HG02642 (cell line): ENCODE results near the gene MTRF1.
A peak's percentile ranks its signal among the peaks of the same experiment; 100 is the strongest.

Source experiments
- ATAC-seq: cut with Tn5 transposase; IDR thresholded peaks from one replicate; pipeline ENCODE4 v1.9.1; 2021; ENCODE audit warnings: mild to moderate bottlenecking; ENCODE audit not compliant: unreplicated experiment, poor library complexity

Gene MTRF1

DNA sequence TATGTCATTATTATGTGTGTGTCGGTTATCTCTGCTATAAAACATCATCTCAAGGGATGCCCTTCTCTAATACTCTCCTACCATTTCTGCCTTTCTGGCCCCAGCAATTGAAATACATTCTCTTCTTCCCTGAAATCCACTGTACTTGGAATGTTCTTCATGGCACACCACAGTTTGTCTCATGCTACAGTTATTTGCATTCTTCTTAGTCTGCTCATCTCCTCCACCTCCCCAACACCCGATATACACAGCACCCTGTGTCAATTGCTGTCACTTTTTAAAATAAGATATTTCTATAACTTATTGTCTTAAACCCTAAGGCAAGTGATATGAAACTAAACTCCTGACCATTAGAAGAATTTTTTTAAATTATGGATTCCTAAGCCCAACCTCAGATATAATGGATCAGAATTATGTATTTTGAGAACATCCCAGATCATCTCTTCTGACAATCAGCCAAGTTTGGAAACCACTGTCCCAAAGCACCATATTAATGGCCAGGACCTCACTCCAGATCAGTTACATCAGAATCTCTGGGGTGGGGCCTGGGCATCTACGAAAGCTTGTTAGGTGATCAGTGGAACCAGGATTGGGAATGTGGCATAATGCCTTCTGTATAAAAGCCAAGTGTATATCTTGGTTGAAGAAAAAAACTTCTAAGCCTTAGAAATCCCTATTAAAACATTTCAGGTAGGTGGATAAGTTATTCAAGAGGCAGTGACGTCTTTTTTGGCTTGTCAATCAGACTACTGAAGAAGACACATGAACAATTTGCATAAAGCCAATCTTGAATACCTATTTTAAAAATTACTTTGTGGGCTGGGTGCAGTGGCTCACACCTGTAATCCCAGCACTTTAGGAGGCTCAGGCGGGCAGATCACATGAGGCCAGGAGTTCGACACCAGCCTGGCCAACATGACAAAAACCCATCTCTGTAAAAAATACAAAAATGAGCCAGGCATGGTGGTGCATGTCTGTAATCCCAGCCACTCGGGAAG lies 39.0 kb downstream of the MTRF1 start:
- no peak for ATAC-seq

GRCh38 chr13:41222259-41222852 lies 41.0 kb downstream of the MTRF1 start:
- peak; percentile 69 for ATAC-seq

DNA sequence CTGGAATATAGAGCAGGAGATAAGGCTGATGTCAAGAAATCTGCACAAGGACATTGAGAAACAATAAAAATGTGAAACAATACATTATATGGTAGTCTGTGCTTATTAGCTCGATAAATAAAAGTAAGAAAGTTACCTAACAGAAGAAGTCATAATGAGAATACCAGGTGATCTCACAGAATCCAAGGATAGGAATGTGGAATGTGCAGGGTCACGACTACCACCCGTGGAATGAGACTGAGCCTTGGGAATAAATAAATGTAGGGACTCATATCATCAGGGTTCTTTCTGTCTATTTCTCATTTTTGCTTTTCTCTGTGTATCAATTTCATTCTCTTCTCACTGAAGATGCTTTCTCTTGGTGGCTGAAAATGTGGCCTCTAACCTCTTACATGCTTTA lies 43.0 kb downstream of the MTRF1 start:
- ATAC-seq: no peak

DNA sequence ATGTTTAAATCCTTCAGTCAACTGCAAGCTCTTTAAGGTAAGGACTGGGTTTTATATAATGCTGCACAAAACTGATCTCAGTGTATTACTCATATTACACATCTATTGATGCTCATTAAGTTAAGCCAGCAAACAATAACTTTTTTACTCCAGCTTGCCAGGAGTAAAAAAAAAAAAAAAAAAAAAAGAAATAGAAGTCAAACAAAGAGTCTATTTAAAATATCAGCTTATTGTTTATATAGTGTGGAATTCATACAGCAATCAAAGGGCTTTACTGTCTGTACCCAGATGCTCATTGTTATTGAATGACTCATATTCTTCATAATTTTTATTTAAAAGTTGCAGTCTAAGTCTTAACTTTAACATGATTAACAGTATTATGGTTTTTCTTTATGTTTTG lies 47.2 kb downstream of the MTRF1 start:
- ATAC-seq: no peak

DNA sequence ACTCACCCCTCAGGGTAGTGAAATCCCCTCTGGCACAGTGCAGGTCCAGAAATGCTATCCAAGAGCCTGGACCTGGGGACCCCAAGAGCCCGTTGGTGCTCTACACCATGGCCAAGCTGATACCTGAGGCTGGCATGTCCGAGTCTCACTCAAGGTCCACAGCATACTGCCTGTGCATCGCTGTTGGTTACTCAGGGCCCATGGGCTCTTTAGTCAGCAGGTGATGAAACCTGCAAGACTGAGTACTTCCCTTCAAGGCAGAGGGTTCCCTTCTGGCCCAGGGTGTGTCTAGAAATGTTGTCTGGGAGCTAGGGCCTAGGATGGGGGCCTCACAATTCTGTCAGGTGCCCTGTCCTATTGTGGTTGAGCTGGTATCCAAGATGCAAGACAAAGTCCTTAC lies 49.5 kb downstream of the MTRF1 start:
- no peak for ATAC-seq

GRCh38 chr13:41213316-41213715 lies 50.1 kb downstream of the MTRF1 start:
- no peak for ATAC-seq

DNA sequence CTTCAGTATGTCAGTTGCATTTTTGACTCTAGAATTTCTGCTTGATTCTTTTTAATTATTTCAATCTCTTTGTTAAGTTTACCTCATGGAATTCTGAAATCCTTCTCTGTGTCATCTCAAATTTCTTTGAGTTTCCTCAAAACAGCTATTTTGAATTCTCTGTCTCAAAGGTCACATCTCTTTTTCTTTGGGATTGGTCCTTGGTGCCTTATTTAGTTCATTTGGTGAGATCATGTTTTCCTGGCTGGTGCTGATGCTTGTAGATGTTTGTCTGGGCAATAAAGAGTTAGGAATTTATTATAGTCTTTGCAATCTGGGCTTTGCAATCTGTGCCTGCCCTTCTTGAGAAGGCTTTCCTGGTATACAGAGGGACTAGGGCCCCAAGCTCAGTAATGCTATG lies 50.5 kb downstream of the MTRF1 start:
- ATAC-seq: no peak

- no peak for ATAC-seq
These were observed 52.3 kb downstream of the MTRF1 start for GRCh38 chr13:41211062-41211461.

- ATAC-seq: no peak
These were observed 56.9 kb downstream of the MTRF1 start for GRCh38 chr13:41206467-41206866.

DNA sequence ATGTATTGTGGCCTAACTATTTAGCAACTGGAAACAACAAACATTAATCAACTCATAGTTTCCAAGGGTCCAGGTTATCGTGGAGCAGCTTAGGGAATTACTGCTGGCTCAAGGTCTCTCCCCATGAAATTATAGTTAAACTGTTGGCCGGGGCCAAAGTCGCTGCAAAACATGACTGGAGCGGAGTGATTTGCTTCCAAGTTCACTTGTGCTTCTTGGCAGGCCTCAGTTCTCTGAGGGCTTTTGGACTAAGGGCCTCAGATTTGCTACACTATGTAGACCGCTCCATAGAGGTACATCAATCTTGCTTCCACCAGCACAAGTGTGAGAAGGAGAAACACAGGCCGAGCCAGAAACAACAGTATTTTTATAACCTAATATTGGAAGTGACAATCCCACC lies 59.6 kb downstream of the MTRF1 start:
- ATAC-seq: no peak

DNA sequence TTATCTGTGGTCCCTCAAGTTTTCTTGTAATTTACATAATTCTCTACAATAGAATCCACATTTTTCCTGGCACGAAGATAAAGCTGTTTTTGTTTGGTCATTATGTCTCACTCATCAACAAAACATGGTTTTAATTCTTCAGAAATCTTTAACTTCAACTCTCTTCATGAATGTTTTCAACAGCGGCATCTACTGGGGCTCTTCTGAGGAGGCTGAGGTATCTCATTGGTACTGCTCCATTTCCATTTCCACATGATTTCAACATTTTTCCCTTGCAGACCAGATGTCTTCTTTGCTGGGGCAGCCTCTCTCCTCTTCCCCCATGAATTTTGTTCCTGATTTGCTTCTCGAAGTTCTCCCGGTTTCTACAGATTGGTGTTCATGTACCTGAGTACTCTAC lies 63.2 kb downstream of the MTRF1 start:
- ATAC-seq: no peak

DNA sequence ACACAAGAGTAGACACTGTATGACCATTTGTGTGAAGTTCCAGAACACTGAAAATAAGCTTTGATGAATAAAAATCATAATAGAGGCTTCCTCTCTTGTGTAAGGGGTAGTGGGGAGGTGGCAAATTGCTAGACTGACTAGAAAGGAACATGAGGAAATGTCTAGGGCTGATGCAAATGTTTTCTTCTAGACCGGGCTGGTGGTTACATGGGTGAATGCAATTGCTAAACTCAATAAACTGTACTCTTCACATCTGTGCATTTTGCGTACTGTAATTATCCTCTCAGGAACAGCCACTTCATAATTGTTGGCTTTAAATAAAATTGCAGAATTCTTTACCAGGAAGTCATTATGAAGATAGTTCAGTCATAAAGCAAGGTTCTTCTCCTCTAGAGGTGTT lies 63.9 kb downstream of the MTRF1 start:
- peak; percentile 71 for ATAC-seq

DNA sequence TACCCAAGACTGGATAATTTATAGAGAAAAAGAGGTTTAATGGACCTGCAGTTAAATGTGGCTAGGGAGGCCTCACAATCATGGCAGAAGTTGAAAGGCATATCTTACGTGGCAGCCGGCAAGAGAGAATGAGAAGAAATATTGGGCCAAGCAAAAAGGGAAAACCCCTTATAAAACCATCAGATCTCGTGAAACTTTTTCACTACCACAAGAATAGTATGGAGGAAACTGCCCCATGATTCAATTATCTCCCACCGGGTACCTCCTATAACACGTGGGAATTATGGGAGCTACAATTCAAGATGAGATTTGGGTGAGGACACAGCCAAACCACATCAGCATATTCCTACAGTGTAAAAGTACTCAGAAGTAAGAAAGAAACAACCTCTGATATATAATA lies 64.3 kb downstream of the MTRF1 start:
- ATAC-seq: no peak

DNA sequence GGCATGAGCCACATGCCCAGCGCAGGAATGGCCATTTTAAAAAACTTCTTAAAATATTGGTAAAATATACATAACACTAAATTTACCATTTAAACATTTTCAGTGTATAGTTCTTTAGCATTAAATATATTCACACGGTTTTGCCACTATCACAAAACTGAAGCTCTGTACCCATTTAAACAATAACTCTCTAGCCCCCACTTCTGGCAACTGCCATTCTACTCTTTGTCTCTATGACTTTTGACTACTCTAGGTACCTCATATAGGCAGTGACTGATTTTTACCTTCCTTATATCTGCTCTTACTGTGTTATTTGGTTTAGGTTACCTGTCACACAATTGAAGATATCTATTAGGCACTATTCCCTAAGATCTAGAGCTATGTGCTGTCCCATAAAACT lies 66.8 kb downstream of the MTRF1 start:
- ATAC-seq: no peak

- ATAC-seq: no peak
These were observed 67.4 kb downstream of the MTRF1 start for GRCh38 chr13:41196011-41196410.

- ATAC-seq: peak; percentile 97
These were observed 69.2 kb downstream of the MTRF1 start, which contains the start of gene KBTBD7 for GRCh38 chr13:41193919-41194824. Gene KBTBD7, minus strand, starts transcription at chr13:41194569. Its CDS starts 312 bp downstream, at chr13:41194257.

DNA sequence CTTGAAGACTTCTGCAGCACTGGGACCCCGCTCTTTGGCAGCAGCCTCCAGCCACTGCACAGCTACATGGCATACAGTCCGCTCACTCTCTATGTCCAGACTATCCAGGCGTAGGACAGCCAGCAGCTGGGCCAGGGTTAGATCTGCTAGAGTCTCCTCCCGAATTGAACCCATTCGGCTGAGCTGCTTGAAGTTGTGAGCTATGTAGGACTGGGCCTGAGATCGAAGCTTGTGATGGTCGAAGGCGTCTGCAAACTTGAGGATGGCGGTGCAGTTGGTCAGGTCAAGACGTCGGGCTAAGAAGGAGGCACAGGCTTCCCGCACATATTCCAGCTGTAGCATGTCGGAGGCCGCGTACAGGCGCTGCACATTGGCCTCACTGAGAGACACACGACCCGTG lies 69.9 kb downstream of the MTRF1 start:
- ATAC-seq: no peak

GRCh38 chr13:41188584-41188983 lies 74.8 kb downstream of the MTRF1 start:
- no peak for ATAC-seq

GRCh38 chr13:41186481-41186880 lies 76.9 kb downstream of the MTRF1 start:
- ATAC-seq: no peak

DNA sequence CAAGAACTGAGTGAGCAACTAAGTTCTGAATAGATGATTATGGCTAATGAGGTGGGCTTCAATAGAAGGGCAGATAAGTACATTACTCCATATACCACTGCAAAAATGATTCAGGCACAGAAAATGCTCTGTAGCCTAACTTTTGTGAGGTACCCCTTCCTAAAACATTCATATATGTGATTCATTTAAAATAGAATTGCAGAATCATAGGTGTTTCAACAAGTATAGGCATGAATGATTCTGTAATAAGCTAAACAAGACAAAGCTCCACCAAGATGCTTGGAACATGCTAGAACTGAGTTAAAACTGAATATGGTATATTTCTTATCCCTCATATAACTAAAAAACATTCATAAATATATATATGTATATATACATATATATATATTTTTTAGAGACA lies 81.1 kb downstream of the MTRF1 start:
- ATAC-seq: no peak
